Natural killer cell treated with Interleukin-12 subunit alpha and Interleukin-12 subunit beta and Interleukin-15 and Interleukin-18, amount 100 ng/mL, for 72 hours (primary cell): ENCODE results near the gene PUS3. TPM values are rescaled to one million over a fixed set of nuclear protein-coding genes. Genes with fewer than 3 reads are reported as not detected.

ENCODE experiments used
- ATAC-seq, 2 donors: fragments of 150-1000 bp; cut with Tn5 transposase in 1 of 2; sonication (Bioruptor Pico), chemical (Tn5 transposase) in 1 of 2; 2 replicates each; pipeline ENCODE4 v1.10.0; 2021
- DNase-seq: peaks from one replicate; pipeline ENCODE4 v3.0.0; 2022; ENCODE audit warnings: low spot score
- H3K27ac Mint-ChIP-seq, 2 donors: 1 replicate in 1 of 2; 2 replicates in 1 of 2; pipeline ENCODE4 v1.8.0; 2022; ENCODE audit warnings: mixed read lengths in 2 of 2, mild to moderate bottlenecking in 1 of 2, moderate library complexity in 1 of 2
- H3K27me3 Mint-ChIP-seq, 2 donors: 1 replicate in 1 of 2; 2 replicates in 1 of 2; pipeline ENCODE4 v1.8.0; 2022; ENCODE audit warnings: mixed read lengths in 2 of 2
- H3K36me3 Mint-ChIP-seq: one replicate; pipeline ENCODE4 v1.8.0; 2022; ENCODE audit warnings: mixed read lengths
- H3K4me1 Mint-ChIP-seq, 2 donors: 1 replicate in 1 of 2; 2 replicates in 1 of 2; pipeline ENCODE4 v1.8.0; 2022; ENCODE audit warnings: low read depth in 2 of 2, mixed read lengths in 2 of 2, mild to moderate bottlenecking in 1 of 2
- H3K4me3 Mint-ChIP-seq: one replicate; pipeline ENCODE4 v1.8.0; 2022; ENCODE audit warnings: mixed read lengths
- H3K9me3 Mint-ChIP-seq: 2 replicates; pipeline ENCODE4 v1.8.0; 2022; ENCODE audit warnings: mixed read lengths
- total RNA-seq, 2 donors: library from RNA; stranded (reverse); gene quantifications; one replicate each; pipeline ENCODE4 v1.2.3, GENCODE V29; 2022

The PUS3 gene
- total RNA-seq, 2 donors from 2014 or later, result 11.6 to 12.9 TPM

GRCh38 chr11:125933030-125933813 lies 30.2 kb upstream of the PUS3 start:
- H3K4me3 Mint-ChIP-seq, result no peak overlapping the region
- H3K27me3 Mint-ChIP-seq, result peaks cover 10 to 12% of the 10 kb centered on the region in 2 donors
- H3K4me1 Mint-ChIP-seq, result no peaks in the 10 kb centered on the region
- H3K36me3 Mint-ChIP-seq, result no peaks in the 10 kb centered on the region
- no peak for ATAC-seq
- DNase-seq, result no peak
- no peaks in the 10 kb centered on the region for H3K9me3 Mint-ChIP-seq
- no peak overlapping the region for H3K27ac Mint-ChIP-seq

GRCh38 chr11:125932301-125932700 lies 29.3 kb upstream of the PUS3 start:
- H3K27ac Mint-ChIP-seq, result no peak overlapping the region
- DNase-seq, result no peak
- H3K9me3 Mint-ChIP-seq, result no peaks in the 10 kb centered on the region

GRCh38 chr11:125931668-125932067 lies 28.7 kb upstream of the PUS3 start:
- peaks cover 12 to 19% of the 10 kb centered on the region in 2 donors for H3K27me3 Mint-ChIP-seq
- no peak overlapping the region for H3K27ac Mint-ChIP-seq
- H3K4me1 Mint-ChIP-seq, result no peaks in the 10 kb centered on the region
- ATAC-seq, result no peak
- H3K4me3 Mint-ChIP-seq, result no peak overlapping the region
- no peaks in the 10 kb centered on the region for H3K9me3 Mint-ChIP-seq
- no peak for DNase-seq
- H3K36me3 Mint-ChIP-seq, result no peaks in the 10 kb centered on the region

More at GRCh38 chr11:125932301-125932700, 29.3 kb upstream of the PUS3 start:
- H3K27me3 Mint-ChIP-seq, result peaks cover 10 to 13% of the 10 kb centered on the region in 2 donors
- H3K4me3 Mint-ChIP-seq, result no peak overlapping the region
- H3K36me3 Mint-ChIP-seq, result no peaks in the 10 kb centered on the region
- no peak for ATAC-seq
- no peaks in the 10 kb centered on the region for H3K4me1 Mint-ChIP-seq

GRCh38 chr11:125931116-125931515 lies 28.1 kb upstream of the PUS3 start:
- Mint-ChIP-seq H3K27ac (no peak overlapping the region), H3K36me3 (no peaks in the 10 kb centered on the region), H3K4me1 (no peaks in the 10 kb centered on the region), H3K9me3 (no peaks in the 10 kb centered on the region), H3K27me3 (peaks cover 12 to 25% of the 10 kb centered on the region in 2 donors), H3K4me3 (no peak overlapping the region)
- DNase-seq (no peak), ATAC-seq (no peak)

GRCh38 chr11:125930076-125930450 lies 27.1 kb upstream of the PUS3 start:
- Mint-ChIP-seq H3K4me1 (no peaks in the 10 kb centered on the region), H3K27ac (no peak overlapping the region), H3K4me3 (no peak overlapping the region), H3K9me3 (no peaks in the 10 kb centered on the region), H3K27me3 (peaks cover 18 to 34% of the 10 kb centered on the region in 2 donors), H3K36me3 (no peaks in the 10 kb centered on the region)
- no peak for DNase-seq
- no peak for ATAC-seq

- no peaks in the 10 kb centered on the region for H3K9me3 Mint-ChIP-seq
- no peaks in the 10 kb centered on the region for H3K4me1 Mint-ChIP-seq
- no peak overlapping the region for H3K27ac Mint-ChIP-seq
- DNase-seq (no peak), ATAC-seq (no peak)
- H3K4me3 Mint-ChIP-seq, result no peak overlapping the region
- H3K36me3 Mint-ChIP-seq, result no peaks in the 10 kb centered on the region
- peaks cover 19 to 38% of the 10 kb centered on the region in 2 donors for H3K27me3 Mint-ChIP-seq
These were observed 26.6 kb upstream of the PUS3 start for GRCh38 chr11:125929445-125930075.

GRCh38 chr11:125926682-125927081 lies 23.7 kb upstream of the PUS3 start:
- Mint-ChIP-seq H3K27ac (no peak overlapping the region), H3K4me3 (no peak overlapping the region), H3K27me3 (peaks cover 19 to 31% of the 10 kb centered on the region in 2 donors), H3K9me3 (no peaks in the 10 kb centered on the region), H3K36me3 (no peaks in the 10 kb centered on the region), H3K4me1 (no peaks in the 10 kb centered on the region)
- DNase-seq, result no peak
- no peak for ATAC-seq

GRCh38 chr11:125925804-125926203 lies 22.8 kb upstream of the PUS3 start:
- Mint-ChIP-seq H3K4me1 (no peaks in the 10 kb centered on the region), H3K4me3 (no peak overlapping the region), H3K27me3 (peaks cover 19 to 31% of the 10 kb centered on the region in 2 donors), H3K27ac (no peak overlapping the region), H3K36me3 (no peaks in the 10 kb centered on the region), H3K9me3 (no peaks in the 10 kb centered on the region)
- DNase-seq, result no peak
- peak in 1 of 2 donors; percentile 13 for ATAC-seq

GRCh38 chr11:125925247-125925740 lies 22.3 kb upstream of the PUS3 start:
- H3K27ac Mint-ChIP-seq, result no peak overlapping the region

GRCh38 chr11:125924384-125925007 lies 21.5 kb upstream of the PUS3 start:
- no peaks in the 10 kb centered on the region for H3K4me1 Mint-ChIP-seq
- H3K27ac Mint-ChIP-seq, result no peak overlapping the region
- H3K4me3 Mint-ChIP-seq, result no peak overlapping the region
- no peaks in the 10 kb centered on the region for H3K9me3 Mint-ChIP-seq
- ATAC-seq (peak in 1 of 2 donors; percentile 22), DNase-seq (no peak)
- H3K27me3 Mint-ChIP-seq, result peaks cover 17 to 43% of the 10 kb centered on the region in 2 donors
- no peaks in the 10 kb centered on the region for H3K36me3 Mint-ChIP-seq

More at GRCh38 chr11:125925247-125925740, 22.3 kb upstream of the PUS3 start:
- H3K4me3 Mint-ChIP-seq, result no peak overlapping the region
- no peaks in the 10 kb centered on the region for H3K36me3 Mint-ChIP-seq
- no peaks in the 10 kb centered on the region for H3K9me3 Mint-ChIP-seq
- DNase-seq (no peak), ATAC-seq (no peak)
- H3K27me3 Mint-ChIP-seq, result peaks cover 22 to 36% of the 10 kb centered on the region in 2 donors
- no peaks in the 10 kb centered on the region for H3K4me1 Mint-ChIP-seq

GRCh38 chr11:125923633-125924032 lies 20.6 kb upstream of the PUS3 start:
- DNase-seq, result no peak
- H3K27me3 Mint-ChIP-seq, result peaks cover 21 to 45% of the 10 kb centered on the region in 2 donors
- no peaks in the 10 kb centered on the region for H3K4me1 Mint-ChIP-seq
- ATAC-seq, result no peak
- H3K36me3 Mint-ChIP-seq, result no peaks in the 10 kb centered on the region
- H3K27ac Mint-ChIP-seq, result no peak overlapping the region
- H3K4me3 Mint-ChIP-seq, result no peak overlapping the region
- no peaks in the 10 kb centered on the region for H3K9me3 Mint-ChIP-seq

- H3K4me3 Mint-ChIP-seq, result no peak overlapping the region
- H3K27ac Mint-ChIP-seq, result no peak overlapping the region
- H3K9me3 Mint-ChIP-seq, result no peaks in the 10 kb centered on the region
- H3K27me3 Mint-ChIP-seq, result peaks cover 21 to 45% of the 10 kb centered on the region in 2 donors
- H3K4me1 Mint-ChIP-seq, result no peaks in the 10 kb centered on the region
- peak in 1 of 2 donors; percentile 55 for ATAC-seq
- DNase-seq, result no peak
- no peaks in the 10 kb centered on the region for H3K36me3 Mint-ChIP-seq
These were observed 20.1 kb upstream of the PUS3 start for GRCh38 chr11:125923012-125923579.

- Mint-ChIP-seq H3K36me3 (no peaks in the 10 kb centered on the region), H3K9me3 (no peaks in the 10 kb centered on the region), H3K27me3 (peaks cover 23 to 47% of the 10 kb centered on the region in 2 donors), H3K4me3 (no peak overlapping the region), H3K4me1 (no peaks in the 10 kb centered on the region), H3K27ac (no peak overlapping the region)
- DNase-seq (no peak), ATAC-seq (no peak)
These were observed 19.1 kb upstream of the PUS3 start for GRCh38 chr11:125922156-125922555.
